HG03139 (cell line): ENCODE data around the gene SWSAP1.
A peak's percentile ranks its signal among the peaks of the same experiment; 100 is the strongest.
"Not testable (repeated sequence)": the region's sequence is repeated elsewhere in the genome, so short reads cannot be mapped to it uniquely, and the experiment has no call there.

ENCODE experiments used
- ATAC-seq: cut with Tn5 transposase; IDR thresholded peaks from one replicate; pipeline ENCODE4 v1.9.1; 2021; ENCODE audit not compliant: unreplicated experiment

The SWSAP1 gene

DNA sequence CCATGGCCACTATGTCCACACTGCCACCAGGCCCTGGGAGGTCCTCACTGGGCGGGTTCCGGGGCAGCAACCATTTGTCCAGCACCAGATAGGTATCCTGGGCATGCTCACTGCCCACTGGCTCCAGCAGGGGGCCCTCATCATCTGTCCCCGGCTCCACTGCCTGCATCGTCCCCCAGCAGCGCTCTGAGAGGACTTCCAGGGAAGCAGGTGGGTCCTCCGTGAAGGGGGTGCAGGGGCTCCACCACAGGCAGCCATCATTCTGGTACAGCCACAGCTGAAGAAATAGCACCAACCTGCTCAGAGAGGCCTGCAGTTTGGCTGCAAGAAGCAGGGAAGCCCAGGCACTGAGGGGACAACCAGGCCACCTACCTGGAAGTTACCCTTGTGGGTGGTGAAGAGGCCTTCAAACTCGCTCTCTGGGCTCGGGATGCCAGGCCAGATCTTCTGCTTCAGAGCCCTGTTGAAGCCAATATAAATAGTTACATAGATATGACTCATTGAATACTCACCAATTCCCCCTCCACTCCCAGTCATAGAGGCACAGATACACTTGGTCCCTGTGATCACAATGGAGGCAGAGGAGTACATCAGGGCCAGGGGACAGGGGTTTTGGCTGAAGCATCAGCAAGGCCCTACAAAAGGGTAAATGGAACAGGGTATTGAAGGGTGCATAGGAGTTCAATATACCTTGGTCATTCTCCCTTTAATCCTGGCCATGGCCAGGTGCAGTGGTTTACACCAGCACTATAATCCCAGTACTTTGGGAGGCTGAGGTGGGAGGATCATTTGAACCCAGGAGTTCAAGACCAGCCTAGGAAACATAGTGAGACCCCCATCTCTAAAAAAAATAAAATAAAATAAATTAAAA is 4.1 kb downstream of the SWSAP1 start:
- ATAC-seq: no peak

DNA sequence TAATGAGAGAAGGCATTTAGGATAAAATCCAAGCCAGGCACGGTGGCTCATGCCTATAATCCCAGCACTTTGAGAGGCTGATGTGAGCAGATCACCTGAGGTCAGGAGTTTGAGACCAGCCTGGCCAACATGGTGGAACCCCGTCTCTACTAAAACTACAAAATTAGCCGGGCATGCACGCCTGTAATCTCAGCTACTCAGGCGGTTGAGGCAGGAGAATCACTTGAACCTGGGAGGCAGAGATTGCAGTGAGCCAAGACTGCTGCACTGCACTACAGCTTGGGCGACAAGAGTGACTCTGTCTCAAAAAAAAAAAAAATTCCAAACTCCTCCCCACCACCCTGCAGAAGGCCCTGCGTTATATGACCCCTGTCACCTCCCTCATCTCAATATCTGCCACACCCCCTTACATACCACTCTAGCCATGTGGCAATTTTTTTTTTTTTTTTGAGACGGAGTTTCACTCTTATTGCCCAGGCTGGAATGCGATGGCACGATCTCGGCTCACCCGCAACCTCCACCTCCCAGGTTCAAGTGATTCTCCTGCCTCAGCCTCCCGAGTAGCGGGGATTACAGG is 4.9 kb downstream of the SWSAP1 start:
- ATAC-seq: not testable (repeated sequence)

DNA sequence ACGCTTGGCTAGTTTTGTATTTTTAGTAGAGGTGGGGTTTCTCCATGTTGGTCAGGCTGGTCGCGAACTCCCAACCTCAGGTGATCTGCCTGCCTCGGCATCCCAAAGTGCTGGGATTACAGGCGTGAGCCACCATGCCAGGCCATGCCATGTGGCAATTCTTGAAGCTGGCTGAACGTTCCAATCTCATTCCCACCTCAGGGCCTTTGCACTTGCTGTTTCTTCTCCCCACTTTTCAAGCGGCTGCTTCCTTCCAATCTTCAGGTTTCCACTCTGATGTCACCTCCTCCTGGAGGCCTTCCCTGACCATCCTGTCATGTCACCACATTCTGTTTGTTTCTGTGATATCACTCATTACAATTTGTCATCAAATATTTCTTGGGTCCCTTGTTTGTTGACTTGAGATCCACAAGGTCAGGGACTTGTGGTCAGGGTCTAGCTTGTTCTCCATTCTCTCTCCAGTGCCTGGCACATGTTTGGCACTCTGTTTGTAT is 5.4 kb downstream of the SWSAP1 start:
- no peak for ATAC-seq

DNA sequence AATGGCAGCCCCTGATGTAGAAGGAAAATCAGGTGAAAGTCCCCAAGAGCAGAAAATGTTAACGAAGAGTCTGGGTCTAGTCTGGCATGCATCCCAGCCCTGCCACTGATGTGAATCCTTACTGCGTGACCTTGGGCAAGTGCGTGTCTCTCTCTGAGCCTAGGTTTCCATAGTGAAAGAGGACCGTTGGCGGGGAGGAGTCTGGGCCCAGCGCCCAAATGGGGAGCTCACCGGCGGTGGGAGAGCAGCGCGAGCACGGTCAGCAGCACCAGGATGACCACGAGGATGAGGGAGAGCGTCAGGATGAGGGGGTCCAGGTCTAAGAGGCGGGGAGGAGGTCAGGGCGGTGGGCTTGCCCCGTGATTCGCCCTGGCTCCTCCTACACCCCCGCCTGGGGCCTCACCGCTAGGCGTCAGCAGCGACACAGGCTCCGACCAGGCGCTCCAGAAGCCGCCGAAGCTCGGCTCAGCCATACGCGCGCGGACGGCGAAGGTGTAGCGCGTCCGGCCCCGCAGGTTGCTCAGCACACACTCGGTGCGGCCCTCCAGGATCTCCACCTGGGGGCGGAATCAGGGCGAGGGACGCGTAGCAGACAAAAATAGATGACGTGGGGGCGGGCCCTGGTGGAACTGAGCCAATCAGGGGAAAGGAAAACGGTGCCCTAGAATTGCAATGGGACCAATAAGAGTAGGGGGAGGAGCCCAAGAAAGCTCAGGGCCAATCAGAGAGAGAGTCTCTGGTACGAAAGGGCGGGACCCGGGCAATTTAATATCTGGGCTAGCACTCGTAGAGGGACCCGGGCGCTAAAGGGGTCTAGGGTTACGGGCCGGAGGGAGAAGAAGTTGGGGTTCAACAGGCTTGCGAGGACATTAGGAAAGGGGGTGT is 6.4 kb downstream of the SWSAP1 start:
- peak; percentile 64 for ATAC-seq

DNA sequence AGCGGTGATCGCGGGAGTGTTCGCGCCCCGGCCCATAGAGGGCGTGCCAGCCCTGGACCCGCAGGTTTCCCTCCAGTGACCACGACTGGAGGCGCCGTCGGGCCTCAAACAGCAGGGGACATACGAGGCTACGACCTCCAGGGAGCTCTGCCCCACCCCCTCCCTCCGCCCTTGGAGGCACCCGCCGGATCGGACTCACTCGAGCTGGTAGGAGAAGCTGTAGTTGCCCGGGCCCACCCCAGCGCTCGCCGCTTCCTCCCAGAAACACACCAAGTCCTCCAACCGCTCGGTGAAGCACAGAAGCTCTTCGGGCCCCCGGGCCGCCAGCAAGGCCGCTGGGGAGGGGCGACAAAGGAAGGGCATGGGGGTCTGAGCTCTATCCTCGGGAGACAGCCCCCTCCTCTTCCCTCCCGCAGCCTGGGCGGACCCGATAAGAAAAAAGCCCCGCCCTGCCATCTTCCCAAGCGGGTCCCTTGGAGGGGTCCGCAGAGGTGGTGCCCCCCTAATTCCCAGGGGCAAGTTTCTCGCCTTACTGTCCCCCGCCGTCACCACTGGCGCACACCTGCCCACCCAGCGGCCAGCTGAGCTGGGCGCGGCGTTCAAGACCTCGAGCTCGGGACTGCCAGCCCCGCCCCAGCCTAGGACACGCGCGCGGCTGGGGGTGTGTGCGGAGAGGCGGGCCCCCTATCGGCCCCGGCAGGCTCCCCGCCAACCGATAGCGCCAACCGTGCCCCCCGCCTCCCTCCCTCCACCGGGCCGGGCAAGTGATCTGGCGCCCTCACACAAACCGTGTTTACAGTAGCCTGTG is 8.6 kb downstream of the SWSAP1 start:
- ATAC-seq: no peak

DNA sequence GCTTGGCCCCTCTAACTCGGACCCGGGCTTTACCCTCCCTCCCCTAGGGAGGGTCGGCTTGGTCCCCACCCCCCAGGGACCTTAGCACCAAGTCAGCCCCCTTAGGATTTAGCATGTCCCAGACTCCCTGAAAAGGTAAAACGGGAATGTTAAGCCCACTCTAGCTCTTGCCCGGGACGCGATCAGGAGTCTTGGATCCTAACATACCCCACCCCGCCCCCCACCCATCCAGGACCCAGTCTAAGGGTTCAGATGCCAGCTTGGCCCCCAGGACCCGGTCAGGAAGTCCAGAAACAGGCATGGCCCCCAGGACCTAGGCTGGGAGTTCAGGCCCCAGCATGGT is 9.2 kb downstream of the SWSAP1 start:
- ATAC-seq: no peak

DNA sequence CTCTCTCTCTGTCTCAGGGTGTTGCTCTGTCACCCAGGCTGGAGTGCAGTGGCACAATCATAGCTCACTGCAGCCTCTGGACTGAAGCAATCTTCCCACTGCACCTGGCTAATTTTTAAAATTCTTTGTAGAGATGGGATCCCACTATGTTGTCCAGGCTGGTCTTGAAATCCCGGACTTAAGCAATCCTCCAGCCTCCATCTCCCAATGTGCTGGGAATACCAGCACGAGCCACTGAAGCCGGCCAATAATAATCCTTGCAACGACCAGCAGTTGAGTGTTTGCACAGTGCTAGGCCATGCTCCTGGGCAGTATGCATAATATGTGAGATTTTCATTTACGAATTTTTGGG is 10.3 kb downstream of the SWSAP1 start:
- ATAC-seq: no peak

DNA sequence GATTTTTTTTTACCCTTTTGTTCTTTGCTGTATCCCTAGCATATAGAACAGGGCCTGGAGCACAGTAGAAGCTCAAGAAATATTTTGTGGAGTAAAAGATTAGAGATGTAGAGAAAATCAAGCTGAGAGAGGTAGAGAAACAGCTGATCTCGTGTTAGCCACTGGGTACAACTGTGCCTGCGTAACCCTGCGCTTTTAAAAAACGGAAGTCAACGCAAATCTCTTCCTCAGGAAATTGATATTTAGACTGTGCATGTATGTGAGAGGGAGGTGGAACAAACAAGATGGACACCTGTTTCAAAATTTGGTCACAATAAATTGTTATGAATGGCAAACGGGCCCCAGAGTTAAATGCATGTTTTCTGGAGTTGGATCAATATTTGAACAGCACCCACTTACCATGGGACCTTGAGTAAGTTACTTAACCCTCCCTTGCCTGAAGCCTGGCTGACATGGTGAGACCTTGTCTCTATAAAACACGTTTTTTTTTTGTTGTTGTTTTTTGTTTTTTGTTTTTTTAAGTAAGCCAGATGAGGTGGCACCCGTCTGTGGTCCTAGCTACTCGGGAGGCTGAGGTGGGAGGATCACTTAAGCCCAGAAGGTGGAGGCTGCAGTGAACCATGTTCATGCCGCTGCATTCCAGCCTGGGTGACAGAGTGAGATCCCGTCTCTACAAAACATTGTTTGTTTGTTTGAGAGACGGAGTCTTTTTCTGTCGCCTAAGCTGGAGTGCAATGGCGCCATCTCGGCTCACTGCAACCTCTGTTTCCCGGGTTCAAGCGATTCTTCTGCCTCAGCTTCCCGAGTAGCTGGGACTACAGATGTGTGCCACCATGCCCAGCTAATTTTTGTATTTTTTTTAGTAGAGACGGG is 12.9 kb downstream of the SWSAP1 start:
- no peak for ATAC-seq

DNA sequence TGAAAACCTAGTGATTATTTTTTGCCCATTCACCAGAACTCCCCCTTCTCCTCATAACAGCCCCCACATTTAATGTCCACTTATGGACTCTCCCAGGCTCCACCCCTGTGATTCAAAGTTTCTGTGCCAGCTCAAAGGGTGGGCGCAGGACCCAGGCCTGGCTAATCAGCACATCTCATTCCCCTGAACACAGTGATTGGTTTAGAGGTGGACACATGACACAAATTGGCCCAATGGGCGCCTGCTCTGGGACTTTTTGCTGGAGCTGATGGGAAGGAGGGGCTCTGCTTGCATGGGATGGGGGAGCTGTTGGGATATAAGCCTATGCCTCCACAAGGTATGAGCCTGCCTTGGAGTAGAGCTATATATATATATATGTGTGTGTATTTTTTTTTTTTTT is 15.9 kb downstream of the SWSAP1 start:
- ATAC-seq: no peak

DNA sequence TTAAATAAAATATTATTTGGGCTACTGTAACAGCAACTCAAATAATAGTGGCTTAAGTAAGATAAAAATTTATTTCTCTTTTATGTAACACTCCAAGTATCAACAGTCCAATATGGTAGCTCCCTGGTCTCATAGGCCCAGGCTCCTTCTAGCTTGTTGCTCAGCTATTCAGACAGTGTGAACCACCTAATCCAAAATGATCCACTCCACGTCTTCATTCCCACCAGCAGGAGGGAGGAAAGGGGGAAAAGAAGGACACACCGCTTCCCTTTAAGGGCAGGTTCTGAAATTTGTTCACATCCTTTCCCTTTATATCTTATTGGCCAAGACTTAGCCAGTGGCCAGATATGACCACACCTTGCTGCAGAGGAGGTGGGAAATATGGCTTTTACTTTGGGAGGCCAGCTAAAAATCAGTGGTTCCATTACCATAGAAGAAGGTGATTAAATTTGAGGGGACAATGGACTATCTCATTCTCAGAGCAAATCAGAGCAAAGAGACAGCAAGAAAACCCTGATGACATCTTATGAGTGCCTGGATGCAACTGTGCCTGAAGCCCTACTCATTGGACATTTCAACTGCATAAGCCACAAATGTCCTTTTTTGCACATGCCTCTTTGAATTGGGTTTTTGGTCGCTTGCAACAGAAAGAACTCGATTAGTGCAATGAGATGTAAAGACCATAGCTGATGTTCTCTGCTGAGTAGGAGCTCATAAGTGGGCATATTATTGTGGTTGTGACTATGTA is 16.6 kb downstream of the SWSAP1 start:
- ATAC-seq: no peak

DNA sequence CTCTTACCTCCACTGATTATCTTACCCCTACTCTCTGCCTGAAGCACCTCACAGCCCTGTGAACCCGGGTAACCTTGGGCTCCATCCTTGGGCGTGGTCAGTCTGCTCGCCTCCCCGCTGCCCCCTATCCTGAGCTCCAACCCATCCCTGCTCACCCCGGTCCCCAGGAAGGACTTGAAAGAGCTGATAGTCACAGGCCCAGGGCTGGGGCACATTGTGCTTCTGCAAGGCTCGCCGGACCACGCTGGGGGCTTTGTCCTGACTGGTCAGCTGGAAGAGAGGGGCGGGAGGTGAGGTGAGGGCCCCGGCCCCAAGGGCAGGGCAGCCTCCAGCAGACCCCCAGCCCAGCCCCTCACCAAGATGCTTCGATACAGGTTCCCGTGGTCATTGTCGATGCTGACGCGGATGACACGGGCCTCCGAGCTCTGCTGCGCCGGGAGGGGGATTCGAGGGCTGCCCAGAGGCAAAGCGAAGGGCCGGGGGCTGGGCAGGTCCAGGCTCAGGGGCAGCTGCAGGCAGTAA is 22.7 kb downstream of the SWSAP1 start:
- no peak for ATAC-seq

DNA sequence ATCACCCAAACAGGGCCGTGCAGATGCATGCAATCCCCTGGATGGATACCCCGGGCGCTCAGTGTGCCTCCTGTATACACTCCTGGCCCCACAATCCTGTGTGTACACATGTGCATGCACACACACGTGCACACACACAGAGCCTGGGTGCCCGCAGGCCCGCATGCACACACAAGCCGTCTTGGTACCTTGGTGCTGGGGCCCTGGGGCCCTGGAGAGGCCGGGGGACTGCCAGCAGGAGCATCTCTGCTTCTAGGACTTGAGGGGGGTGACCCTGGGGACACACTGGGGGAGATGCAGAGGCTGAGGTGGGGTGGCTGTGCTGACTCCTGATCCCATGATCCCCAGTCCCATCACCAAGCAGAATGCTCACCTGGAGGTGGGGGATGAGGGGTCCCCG is 25.2 kb downstream of the SWSAP1 start:
- no peak for ATAC-seq

DNA sequence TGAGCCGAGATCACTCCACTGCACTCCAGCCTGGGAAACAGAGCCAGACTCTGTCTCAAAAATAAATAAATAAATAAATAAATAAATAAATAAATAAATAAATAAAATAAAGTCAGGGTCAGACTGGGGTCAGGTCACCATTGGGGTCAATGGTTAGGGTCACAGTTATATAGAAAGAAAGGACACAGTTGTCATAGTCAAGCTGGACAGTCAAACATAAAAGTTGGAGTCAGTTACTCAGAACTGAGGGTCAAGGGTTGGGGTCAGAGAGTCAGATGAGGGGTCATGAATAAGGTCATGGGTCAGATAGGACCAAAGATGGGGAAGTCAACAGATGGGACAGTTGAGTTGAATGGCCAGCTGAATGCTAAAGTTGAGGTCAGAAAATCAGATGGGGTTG is 26.3 kb downstream of the SWSAP1 start:
- ATAC-seq: no peak

DNA sequence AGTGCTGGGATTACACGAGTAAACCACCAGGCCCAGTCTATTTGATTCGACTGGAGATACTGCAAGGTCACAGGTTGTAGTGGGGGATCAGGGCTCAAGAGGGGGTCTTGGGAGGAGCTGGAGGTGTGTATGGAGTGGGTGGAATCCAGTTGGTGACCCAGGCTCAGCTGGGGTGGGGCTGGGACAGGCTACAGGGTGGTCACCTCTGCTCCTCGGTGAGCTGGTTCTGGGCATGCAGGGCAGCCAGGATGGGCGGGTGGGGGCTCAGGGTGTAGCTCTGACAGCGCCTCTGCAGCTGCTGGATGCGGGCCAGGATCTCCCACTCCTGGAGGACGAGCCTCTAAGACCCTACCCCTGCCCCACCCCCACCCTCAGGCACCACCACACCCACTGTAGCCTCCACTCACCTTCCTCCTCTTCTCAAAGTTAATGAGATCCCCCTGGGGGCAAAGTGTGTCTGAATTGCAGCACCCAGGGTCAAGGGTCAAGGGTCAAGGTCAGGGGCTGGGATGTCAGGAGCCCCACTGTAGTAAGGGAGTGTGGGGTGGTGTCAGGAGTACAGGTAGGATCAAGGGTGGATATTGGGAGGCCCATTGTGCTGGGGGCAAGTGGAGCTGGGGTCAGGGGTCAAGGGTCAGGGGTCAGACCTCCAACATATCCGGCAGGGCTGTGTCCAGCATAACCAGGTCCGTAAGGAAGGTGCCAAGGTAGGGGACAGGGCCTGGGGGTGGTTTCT is 27.5 kb downstream of the SWSAP1 start:
- no peak for ATAC-seq

DNA sequence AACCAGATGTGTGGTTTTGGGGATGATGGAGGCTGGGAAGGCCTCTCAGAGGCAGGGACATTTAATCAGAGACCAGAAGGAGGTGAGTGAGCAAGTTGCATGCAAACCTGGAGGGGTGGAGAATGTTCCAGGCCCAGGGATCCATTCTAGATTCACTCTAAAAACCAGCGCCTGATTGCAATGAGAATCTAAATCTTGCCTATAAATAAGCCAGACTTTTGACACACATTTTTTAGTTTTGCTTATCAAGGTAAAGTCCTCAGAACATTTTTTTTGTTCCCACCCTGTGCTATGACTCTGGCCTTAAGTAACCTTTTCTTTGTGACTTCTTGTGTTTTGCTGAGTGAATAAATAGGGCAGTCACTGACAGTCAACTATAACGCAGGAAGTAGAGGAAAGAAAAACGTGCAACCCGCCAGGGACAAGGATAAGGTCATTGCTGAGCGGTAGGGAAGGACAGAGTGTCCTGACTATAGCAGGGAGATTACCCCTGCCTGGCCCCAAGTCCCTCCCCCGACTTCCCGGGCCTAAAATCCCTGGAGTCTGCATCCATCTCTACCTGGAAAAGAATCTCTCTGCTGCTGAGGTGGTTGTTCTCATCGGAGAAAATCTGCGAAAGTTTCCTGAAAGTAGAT is 30.2 kb downstream of the SWSAP1 start:
- no peak for ATAC-seq

DNA sequence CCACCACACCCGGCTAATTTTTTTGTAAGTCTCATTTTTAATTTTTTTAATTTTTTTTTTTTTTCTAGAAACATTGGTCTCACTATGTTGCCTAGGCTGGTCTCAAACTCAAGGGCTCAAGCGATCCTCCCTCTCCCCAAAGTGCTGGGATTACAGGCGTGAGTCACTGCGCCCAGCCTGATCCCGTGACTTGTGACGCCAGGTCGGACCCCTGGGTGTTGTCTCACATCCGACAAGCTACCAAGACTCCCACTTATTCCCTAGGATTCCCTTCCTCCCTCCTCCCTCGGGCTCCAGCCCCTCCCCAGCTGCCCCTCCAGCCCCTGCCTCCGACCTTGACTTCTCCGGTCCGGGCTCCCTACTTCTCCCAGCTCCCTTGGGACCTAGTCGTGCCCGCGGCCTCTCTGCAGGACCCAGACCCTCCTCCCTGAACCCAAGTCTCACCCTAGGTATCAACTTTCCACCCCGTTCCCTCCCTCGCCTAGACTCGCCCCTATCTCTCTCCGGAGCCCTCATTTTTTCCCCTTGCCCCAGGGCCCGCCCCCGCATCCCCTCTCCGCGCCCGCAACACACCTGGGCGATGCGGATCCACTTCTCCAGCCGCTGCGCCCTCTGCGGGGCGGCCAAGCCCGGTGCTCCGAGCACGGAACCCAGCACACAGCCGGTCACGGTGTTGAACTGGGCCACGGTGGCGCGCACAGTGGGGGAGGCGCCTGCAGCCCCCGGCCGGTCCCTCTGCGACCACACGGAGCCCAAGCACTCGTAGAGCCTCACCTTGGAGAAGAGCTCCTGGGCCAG is 31.6 kb downstream of the SWSAP1 start:
- no peak for ATAC-seq

DNA sequence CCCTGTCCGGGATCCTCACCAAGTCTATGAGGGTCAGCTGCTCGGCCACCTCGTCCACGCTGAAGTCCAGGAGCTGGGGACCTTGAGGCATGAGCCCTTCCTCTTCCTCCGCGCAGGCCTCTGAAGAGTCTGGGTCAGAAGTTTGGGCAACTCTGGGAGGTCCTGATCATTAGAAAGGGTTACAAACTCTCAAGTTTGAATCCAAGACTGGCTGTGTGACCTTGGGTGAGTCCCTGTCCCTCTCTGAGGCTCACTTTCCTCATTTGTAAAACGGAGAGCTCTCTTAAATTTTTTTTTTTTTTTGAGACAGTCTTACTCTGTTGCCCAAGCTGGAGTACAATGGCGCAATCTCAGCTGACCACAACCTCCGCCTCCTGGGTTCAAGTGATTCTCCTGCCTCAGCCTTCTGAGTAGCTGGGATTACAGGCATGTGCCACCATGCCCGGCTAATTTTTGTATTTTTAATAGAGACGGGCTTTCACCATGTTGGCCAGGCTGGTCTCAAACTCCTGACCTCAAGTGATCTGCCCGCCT is 32.3 kb downstream of the SWSAP1 start:
- not testable (repeated sequence) for ATAC-seq
